Measurements from ENCODE around the gene DMP1.
"Not testable (repeated sequence)": the region's sequence is repeated elsewhere in the genome, so short reads cannot be mapped to it uniquely, and the experiment has no call there.

The DMP1 gene

DNA sequence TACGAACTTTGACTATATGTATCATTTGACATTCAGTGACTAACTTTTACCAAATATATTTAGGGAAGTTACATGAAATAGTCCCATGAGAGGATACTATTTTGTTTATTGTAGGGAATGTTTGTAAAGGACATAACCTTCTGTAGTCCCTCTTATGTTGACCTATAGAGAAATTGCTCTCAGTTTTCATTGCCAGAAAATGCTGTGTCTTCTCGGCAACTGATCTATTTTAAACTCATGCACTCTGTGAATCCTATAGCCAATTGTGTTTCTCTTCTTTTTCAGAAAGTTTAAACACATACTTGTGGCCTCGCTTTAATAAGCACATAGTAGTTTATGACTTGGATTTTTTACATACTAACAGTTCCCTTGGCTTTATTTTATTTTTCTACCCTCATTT lies 38.2 kb downstream of the DMP1 start:
- no peak for DNase-seq

GRCh38 chr4:87690947-87691346 lies 40.9 kb downstream of the DMP1 start:
- not testable (repeated sequence) for DNase-seq

- not testable (repeated sequence) for DNase-seq
These were observed 42.0 kb downstream of the DMP1 start for GRCh38 chr4:87692060-87692459.

DNA sequence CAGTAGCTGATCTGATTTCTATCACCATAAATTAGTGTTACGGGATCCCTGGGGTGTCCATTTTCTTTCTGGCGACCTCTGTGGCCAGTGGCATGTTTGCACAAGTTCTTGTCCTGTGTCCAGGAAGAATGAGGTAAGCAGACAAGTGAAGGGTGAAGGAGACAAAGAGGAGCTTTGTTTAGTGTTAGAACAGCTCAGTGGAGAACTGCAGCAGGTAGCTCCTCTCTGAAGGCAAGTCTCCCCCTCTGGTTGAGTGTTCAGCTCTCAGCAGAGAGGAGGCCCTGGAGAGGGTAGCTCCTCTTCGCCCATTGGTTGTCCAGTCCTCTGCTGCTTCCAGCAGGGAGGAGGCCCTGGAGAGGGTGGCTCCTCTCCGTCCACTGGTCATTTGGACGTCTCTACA lies 47.2 kb downstream of the DMP1 start:
- no peak for DNase-seq

GRCh38 chr4:87697945-87698344 lies 47.9 kb downstream of the DMP1 start:
- no peak for DNase-seq

GRCh38 chr4:87698394-87698793 lies 48.3 kb downstream of the DMP1 start:
- DNase-seq = no peak

DNA sequence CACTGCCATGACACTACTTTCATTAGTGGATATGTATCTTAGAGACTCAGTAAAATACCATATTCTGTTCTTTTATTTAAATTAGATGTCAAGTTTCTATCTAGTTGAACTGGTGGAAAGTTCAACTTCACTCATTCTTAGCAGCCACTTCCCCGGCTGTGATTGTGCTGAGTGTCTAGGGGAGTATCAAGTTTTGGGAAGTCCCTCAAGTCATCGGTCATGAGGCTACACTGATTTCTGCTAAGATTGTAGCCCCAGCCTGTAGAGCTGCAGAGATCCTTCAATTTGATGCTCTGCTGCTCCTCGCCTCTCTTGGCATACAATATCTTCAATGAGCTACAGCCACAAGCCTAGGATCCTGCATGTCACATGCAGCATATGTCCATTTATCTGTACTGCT lies 53.9 kb downstream of the DMP1 start:
- DNase-seq = no peak

GRCh38 chr4:87707279-87707918 lies 57.3 kb downstream of the DMP1 start:
- DNase-seq = no peak

All from activated T-cell treated with anti-CD3 and anti-CD28 coated beads for 4 hours (primary cell).